ENCODE measurements around the gene PTPRN2. TPM values are rescaled to one million over a fixed set of nuclear protein-coding genes. Genes with fewer than 3 reads are reported as not detected.

Gene PTPRN2
- total and polyA plus RNA-seq, 8 donors, result 4.9 to 136 (median 46.8) TPM

GRCh38 chr7:158533386-158534133 is 54.1 kb downstream of the PTPRN2 start:
- WGBS, 5 donors, result 86 to 95% (median 89%) methylated on average over 18 to 26 of the region's 26 CpGs
- H3K4me1 ChIP-seq, result peaks cover 0 to 29% (median 4%) of the 10 kb centered on the region in 4 donors

GRCh38 chr7:158532093-158532627 is 55.5 kb downstream of the PTPRN2 start:
- no peak for TF ChIP-seq CTCF (IDR thresholded peaks at IDR 0.05)
- TF ChIP-seq POLR2AphosphoS5 (IDR thresholded peaks at IDR 0.05), result no peak
- TF ChIP-seq EP300 (IDR thresholded peaks at IDR 0.05), result no peak
- no peak for TF ChIP-seq POLR2A (IDR thresholded peaks at IDR 0.05)
- Histone ChIP-seq H3K4me1 (peaks cover 0 to 29% (median 4%) of the 10 kb centered on the region in 4 donors), H3K27ac (no peak overlapping the region), H3K4me3 (no peak overlapping the region), H3K36me3 (no peaks in the 10 kb centered on the region), H3K9me3 (no peaks in the 10 kb centered on the region), H3K27me3 (peaks cover 0 to 24% (median 0%) of the 10 kb centered on the region in 3 donors)
- DNase-seq, result no peak
- intact Hi-C loops (cut with DNase I; ENCODE audit: low total_unique reads), result no loop called here
- WGBS, 5 donors, result 56 to 66% (median 58%) methylated on average over 17 of the region's 17 CpGs

More at GRCh38 chr7:158533386-158534133, 54.1 kb downstream of the PTPRN2 start:
- TF ChIP-seq POLR2A (IDR thresholded peaks at IDR 0.05), result no peak
- no peak for TF ChIP-seq POLR2AphosphoS5 (IDR thresholded peaks at IDR 0.05)
- no peak for TF ChIP-seq EP300 (IDR thresholded peaks at IDR 0.05)
- TF ChIP-seq CTCF (IDR thresholded peaks at IDR 0.05), result no peak
- no peak for DNase-seq
- no peak overlapping the region for H3K4me3 ChIP-seq
- intact Hi-C loops (cut with DNase I; ENCODE audit: low total_unique reads), result no loop called here
- no peaks in the 10 kb centered on the region for H3K9me3 ChIP-seq
- peaks cover 0 to 14% (median 0%) of the 10 kb centered on the region in 3 donors for H3K27me3 ChIP-seq
- H3K27ac ChIP-seq, result no peak overlapping the region
- peaks cover 0 to 4% (median 0%) of the 10 kb centered on the region in 4 donors for H3K36me3 ChIP-seq

GRCh38 chr7:158531661-158532060 is 56.0 kb downstream of the PTPRN2 start:
- 65 to 74% (median 65%) methylated on average over 11 of the region's 11 CpGs for WGBS, 5 donors
- Histone ChIP-seq H3K36me3 (no peaks in the 10 kb centered on the region), H3K9me3 (no peaks in the 10 kb centered on the region), H3K27ac (no peak overlapping the region), H3K27me3 (peaks cover 0 to 29% (median 0%) of the 10 kb centered on the region in 3 donors), H3K4me3 (no peak overlapping the region), H3K4me1 (peaks cover 0 to 29% (median 4%) of the 10 kb centered on the region in 4 donors)
- intact Hi-C loops (cut with DNase I; ENCODE audit: low total_unique reads), result no loop called here
- TF ChIP-seq POLR2A (IDR thresholded peaks at IDR 0.05) (no peak), POLR2AphosphoS5 (IDR thresholded peaks at IDR 0.05) (no peak), CTCF (IDR thresholded peaks at IDR 0.05) (no peak), EP300 (IDR thresholded peaks at IDR 0.05) (no peak)
- no peak for DNase-seq

- H3K27ac ChIP-seq, result no peak overlapping the region
- H3K36me3 ChIP-seq, result no peaks in the 10 kb centered on the region
- H3K9me3 ChIP-seq, result no peaks in the 10 kb centered on the region
- no peak for DNase-seq
- TF ChIP-seq CTCF (IDR thresholded peaks at IDR 0.05), result no peak
- no peak for TF ChIP-seq POLR2AphosphoS5 (IDR thresholded peaks at IDR 0.05)
- TF ChIP-seq EP300 (IDR thresholded peaks at IDR 0.05), result no peak
- TF ChIP-seq POLR2A (IDR thresholded peaks at IDR 0.05), result no peak
- intact Hi-C loops (cut with DNase I; ENCODE audit: low total_unique reads), result no loop called here
- H3K27me3 ChIP-seq, result peaks cover 0 to 33% (median 0%) of the 10 kb centered on the region in 3 donors
- peaks cover 0 to 29% (median 4%) of the 10 kb centered on the region in 4 donors for H3K4me1 ChIP-seq
- WGBS, 5 donors, result 75 to 85% (median 79%) methylated on average over 22 to 24 of the region's 24 CpGs
- H3K4me3 ChIP-seq, result no peak overlapping the region
Measured at GRCh38 chr7:158530800-158531609, 56.6 kb downstream of the PTPRN2 start.
